GM19240 (cell line): Measurements from ENCODE around the gene PLEKHG2.
"Not testable (repeated sequence)": the region's sequence is repeated elsewhere in the genome, so short reads cannot be mapped to it uniquely, and the experiment has no call there.

Source experiments
- DNase-seq: peaks from one replicate; pipeline ENCODE4 v3.0.0; 2011; ENCODE audit warnings: low spot score; ENCODE audit not compliant: insufficient read length

PLEKHG2 gene

DNA sequence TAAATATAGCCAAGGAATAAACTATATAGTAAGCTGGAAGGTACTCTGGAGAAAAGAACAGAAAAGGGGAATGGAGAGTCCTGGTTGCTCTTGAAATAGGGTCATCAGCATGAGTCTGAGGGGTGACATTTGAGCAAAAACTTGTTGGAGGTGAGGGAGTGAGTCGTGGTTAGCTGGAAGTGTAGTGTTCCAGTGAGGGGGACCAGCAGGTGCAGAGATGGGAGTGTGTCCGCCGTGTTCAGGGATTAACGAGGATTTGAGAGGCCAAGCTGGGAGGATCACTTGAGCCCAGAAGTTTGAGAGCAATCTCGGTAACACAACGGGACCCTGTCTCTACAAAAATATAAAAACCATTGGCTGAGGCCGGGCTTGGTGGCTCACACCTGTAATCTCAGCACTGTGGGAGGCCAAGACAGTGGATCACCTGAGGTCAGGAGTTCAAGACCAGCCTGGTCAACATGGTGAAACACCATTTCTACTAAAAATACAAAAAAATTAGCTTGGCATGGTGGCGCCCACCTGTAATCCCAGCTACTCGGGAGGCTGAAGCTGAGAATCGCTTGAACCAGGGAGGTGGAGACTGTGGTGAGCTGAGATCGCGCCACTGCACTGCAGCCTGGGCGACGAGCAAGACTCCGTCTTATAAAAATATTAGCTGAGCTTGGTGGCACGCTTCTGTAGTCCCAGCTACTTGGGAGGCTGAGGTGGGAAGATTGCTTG lies 34.1 kb downstream of the PLEKHG2 start:
- no peak for DNase-seq

DNA sequence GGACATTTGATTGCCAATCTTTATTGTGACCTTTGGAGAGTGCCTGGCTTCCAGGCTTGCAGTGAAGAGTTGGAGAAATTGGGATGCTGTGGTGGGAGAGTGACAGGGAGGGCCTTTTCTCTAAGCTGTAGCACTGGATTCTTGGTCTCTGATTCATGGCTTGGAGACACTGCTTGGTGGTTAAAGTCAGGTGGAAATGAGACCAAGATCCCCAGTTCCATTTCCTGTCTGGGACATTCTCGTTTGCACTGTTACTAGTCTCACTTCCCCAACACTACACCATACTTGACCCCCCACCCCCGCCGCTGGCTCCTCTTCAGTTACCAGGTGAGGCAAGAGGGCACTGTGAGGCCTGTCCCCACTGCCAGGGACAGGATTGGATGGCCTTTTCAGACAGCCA lies 35.8 kb downstream of the PLEKHG2 start:
- peak; percentile 32 for DNase-seq

DNA sequence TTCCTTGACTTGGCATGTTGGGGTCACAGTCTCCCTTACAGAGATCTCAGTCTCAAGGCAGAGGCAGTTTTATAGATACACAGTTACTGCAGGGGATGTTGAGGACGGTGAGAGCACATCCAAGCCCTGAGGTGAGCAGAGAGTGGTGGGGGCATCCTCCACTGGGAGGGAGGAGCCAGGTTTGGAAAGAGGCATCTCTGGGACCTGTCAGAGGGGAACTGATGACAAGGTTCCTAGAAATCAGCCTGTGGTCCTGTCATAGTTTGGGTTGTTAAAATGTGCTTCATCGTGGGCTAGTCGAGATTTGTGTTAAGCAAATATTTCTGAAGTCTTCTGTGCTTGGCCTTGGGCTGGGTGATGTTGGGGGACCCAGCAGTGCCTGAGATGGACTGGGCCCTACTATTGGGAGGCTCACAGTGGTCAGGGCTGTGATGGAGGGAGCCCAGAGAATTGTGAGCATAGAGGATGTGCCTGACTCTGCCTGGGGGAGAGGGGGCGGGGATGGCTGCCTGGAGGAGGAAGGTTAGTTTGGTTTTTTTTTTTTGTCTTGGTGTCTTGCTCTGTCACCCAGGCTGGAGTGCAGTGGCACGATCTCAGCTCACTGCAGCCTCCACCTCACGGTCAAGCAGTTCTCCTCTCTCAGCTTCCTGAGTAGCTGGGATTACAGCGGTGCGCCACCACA lies 36.8 kb downstream of the PLEKHG2 start:
- DNase-seq, result no peak

DNA sequence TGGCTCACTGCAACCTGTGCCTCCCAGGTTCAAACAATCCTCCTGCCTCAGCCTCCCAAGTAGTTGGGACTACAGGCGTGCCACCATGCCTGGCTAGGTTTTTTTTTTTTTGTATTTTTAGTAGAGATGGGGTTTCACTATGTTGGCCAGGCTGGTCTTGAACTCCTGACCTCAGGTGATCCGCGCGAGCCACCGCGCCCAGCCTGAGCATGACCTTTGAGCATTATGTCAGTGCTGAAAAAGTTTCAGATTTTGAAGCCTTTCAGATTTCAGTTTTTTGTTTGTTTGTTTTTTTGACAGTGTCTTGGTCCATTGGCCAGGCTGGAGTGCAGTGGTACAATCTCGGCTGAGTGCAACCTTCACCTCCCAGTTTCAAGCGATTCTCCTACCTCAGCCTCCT lies 38.8 kb downstream of the PLEKHG2 start:
- DNase-seq, result not testable (repeated sequence)

DNA sequence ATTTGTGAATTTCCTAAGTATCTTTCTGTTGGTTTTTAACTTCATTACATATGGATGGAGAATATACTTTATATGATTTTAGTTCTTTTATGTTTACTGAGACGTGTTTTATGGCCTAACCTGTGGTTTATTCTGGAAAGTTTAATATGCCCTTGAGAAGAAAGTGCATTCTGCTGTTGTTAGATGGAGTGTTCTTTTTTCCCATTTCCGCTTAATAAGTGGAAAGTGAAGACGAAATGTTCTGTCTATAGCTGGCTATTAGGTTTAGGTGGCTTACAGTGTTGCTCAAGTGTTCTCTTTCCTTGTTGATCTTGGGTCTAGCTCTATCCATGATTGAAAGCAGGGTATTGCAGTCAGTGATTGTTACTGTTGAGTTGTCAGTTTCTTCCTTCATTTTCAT lies 50.9 kb downstream of the PLEKHG2 start:
- no peak for DNase-seq

- DNase-seq, result no peak
These were observed 53.7 kb downstream of the PLEKHG2 start for GRCh38 chr19:39465956-39466747.

DNA sequence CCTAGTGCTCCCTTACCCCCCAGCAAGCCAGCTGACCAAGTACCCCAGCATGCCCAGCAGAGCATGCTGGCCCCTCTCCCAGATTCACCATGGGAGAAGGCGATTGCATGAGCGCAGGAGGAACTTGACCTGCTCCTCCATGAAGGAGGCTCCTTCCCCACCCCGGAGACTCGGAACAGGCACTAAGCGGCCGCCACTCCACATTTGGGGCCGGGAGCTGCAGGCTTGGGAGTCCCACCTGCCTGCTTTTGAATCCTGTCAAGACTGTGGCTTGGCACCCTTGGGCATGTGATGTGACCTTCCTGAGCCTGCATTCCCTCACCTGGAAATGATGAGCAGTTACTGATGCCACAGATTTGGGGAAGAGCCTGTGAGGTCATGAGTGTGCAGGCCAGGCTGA lies 55.5 kb downstream of the PLEKHG2 start:
- DNase-seq, result no peak

GRCh38 chr19:39469036-39469435 lies 56.6 kb downstream of the PLEKHG2 start:
- no peak for DNase-seq

DNA sequence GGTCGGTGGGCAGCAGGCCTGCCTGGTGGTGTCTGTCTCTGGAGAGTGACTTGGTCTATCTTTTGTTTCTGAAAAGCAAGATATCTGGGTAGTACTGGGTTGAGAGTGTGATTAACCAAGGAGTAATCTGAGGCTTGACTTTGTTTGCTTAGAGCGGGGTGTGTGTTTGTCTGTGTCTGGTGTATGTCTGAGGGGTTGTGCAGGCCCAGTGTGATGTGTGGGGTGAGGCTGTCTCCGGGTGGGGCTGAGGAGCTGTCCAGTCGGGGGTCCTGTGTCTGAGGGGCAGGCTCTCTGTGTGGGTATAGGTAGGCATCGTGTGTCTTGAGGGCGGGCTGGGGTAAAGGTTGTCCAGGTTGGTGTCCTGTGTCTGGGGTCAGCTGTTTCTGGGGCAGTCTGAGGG lies 57.1 kb downstream of the PLEKHG2 start:
- no peak for DNase-seq

- no peak for DNase-seq
These were observed 58.4 kb downstream of the PLEKHG2 start for GRCh38 chr19:39470724-39471339.

GRCh38 chr19:39471756-39472536 lies 59.5 kb downstream of the PLEKHG2 start:
- no peak for DNase-seq

- DNase-seq, result no peak
These were observed 60.4 kb downstream of the PLEKHG2 start for GRCh38 chr19:39472746-39473442.

- no peak for DNase-seq
These were observed 61.0 kb downstream of the PLEKHG2 start for GRCh38 chr19:39473443-39473960.

DNA sequence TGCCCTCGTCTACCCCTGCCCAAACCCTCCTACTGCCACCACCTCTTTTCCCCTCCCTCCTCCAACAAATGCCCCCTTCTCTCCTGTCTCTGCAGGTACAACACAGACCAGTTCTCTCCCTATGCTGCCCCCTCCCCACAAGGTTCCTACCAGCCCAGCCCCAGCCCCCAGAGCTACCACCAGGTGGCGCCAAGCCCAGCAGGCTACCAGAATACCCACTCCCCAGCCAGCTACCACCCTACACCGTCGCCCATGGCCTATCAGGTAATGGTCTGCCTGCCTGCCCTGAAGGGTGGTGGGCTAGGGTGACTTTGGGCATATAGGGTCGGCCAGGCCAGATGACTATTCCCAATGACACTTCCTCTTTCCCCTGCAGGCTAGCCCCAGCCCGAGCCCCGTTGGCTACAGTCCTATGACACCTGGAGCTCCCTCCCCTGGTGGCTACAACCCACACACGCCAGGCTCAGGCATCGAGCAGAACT lies 61.7 kb downstream of the PLEKHG2 start:
- no peak for DNase-seq

DNA sequence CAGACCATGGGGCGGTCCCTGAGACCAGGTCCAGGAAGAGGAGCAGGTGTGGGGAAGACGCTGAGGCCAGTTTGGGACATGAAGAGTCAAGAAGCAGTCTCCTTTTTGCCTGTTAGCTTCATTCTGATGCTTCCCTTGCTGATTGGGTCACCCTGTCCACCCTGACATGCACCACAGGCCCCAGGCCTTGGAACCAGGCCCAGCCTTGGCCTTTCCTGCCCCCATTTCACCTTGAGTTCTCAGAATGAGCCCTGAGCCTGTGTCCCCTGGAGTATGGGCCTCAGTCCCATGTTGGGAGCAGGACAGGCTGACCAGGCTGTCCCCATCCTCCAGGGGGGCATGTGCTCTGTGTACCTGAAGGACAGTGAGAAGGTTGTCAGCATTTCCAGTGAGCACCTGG lies 63.3 kb downstream of the PLEKHG2 start:
- DNase-seq, result no peak
